ENCODE results near the gene ARHGAP28.

GRCh38 chr18:6961331-6961730, 231.8 kb downstream of the ARHGAP28 start:
- no peak for TF ChIP-seq CTCF (IDR thresholded peaks at IDR 0.05)
- no peak for TF ChIP-seq POLR2AphosphoS5 (IDR thresholded peaks at IDR 0.05)
- no peak for TF ChIP-seq POLR2A (IDR thresholded peaks at IDR 0.05)

Measured in upper lobe of left lung (tissue), 4 donors.